ENCODE measurements around the gene RLIM. TPM values are rescaled to one million over a fixed set of nuclear protein-coding genes. Genes with fewer than 3 reads are reported as not detected.
A peak's percentile ranks its signal among the peaks of the same experiment; 100 is the strongest.

Gene RLIM
- total and polyA plus RNA-seq, 2 of the 13 experiments (the other 11 are each of a cell fraction or from before 2014, with no cell fraction given), result 7.7 to 24.5 TPM

DNA sequence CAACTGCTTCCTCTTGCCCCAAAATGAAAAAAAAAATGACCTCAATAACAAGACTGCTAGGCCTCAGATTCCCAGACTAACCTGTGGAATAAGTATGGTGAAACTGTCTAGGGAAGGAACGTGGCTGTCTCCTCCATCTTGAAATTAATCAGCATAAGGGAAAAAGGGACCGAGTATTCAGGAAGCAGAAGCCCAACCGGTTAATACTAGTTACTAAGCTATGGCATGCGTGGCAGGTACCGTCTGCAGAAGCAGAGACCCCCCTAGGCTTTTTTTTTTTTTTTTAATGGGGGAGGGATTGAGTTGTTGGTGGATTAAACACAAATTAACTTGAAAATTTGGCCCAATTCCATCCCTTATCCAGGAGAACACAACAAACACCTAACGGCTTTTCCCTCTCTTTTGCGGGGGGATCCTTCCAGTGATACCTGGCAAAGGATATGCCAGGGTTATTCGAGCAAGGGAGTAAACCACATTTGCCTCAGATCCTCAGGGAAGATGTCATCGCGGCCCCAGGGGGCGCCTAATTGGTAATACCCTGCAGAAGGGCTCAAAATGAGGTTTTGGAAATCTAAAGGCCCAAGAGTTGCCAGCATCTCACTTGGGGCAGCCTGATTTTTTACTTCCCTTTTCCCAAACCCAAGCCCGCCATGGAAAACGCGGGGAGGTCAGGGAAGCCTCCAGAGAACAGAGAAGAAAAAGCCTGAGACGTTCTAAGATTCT lies 893 bp downstream of the RLIM start:
- H3K27me3 ChIP-seq (ENCODE audit: control insufficient read depth in 1 of 2, insufficient read depth in 2 of 2, low read length in 2 of 2), result no peaks in the 10 kb centered on the region; a peak in 1 of 5 replicates
- H3K4me3 ChIP-seq (replicated peaks in 1 of 3; ENCODE audit: insufficient read depth in 1 of 3, low read depth in 2 of 3, low read length in 3 of 3), result peak overlapping the region; percentile 63 to 82 (median 81)
- peak overlapping the region; percentile 91 for H3K27ac ChIP-seq (ENCODE audit: extremely low read length, insufficient read depth, low read length)
- DNase-seq (ENCODE audit: low spot score) (peak; percentile 6), ATAC-seq (peak; percentile 21; the same call in 2 of the 3 replicates), FAIRE-seq (no peak)
- ChIA-PET POLR2A (no interaction called here), CTCF (ENCODE audit: low intra/inter-chr PET ratio, low total read pairs) (no interaction called here)
- peaks cover 3% of the 10 kb centered on the region; the same call in 1 of the 2 replicates for H4K20me1 ChIP-seq (ENCODE audit: insufficient read depth, low read length)
- H3K9me3 ChIP-seq (ENCODE audit: low read length), result no peaks in the 10 kb centered on the region
- no peak overlapping the region for H2AFZ ChIP-seq (ENCODE audit: low read length)
- BruUV-seq (replicated peaks), result no TSS peak
- peak overlapping the region; percentile 63 for H3K4me2 ChIP-seq (ENCODE audit: low read depth, low read length)
- H3K4me1 ChIP-seq (ENCODE audit: insufficient read depth, low read length), result no peaks in the 10 kb centered on the region
- peaks cover 45% of the 10 kb centered on the region for H3K79me2 ChIP-seq (ENCODE audit: insufficient read depth, low read length)
- intact Hi-C loops (cut with micrococcal nuclease; ENCODE audit: unreplicated experiment), result no loop called here
- H3K36me3 ChIP-seq (replicated peaks in 1 of 2; ENCODE audit: control insufficient read depth in 1 of 2, insufficient read depth in 2 of 2, low read length in 2 of 2), result no peaks in the 10 kb centered on the region
- WGBS (ENCODE audit: low lambda C conversion rate), result 2% methylated on average over 10 of the region's 15 CpGs
- TF ChIP-seq, protein P1, sequence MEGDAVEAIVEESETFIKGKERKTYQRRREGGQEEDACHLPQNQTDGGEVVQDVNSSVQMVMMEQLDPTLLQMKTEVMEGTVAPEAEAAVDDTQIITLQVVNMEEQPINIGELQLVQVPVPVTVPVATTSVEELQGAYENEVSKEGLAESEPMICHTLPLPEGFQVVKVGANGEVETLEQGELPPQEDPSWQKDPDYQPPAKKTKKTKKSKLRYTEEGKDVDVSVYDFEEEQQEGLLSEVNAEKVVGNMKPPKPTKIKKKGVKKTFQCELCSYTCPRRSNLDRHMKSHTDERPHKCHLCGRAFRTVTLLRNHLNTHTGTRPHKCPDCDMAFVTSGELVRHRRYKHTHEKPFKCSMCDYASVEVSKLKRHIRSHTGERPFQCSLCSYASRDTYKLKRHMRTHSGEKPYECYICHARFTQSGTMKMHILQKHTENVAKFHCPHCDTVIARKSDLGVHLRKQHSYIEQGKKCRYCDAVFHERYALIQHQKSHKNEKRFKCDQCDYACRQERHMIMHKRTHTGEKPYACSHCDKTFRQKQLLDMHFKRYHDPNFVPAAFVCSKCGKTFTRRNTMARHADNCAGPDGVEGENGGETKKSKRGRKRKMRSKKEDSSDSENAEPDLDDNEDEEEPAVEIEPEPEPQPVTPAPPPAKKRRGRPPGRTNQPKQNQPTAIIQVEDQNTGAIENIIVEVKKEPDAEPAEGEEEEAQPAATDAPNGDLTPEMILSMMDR (CRISPR knock-in tag; IDR thresholded peaks at IDR 0.05), result 0 out of 2 replicates have a peak, but pooled peaks have one; percentile 11
- TF ChIP-seq YY1 (IDR thresholded peaks at IDR 0.05; ENCODE audit: insufficient read depth, insufficient replicate concordance, low read depth, low read length), result peak; percentile 33
- TF ChIP-seq ZNF10 (CRISPR knock-in tag; IDR thresholded peaks at IDR 0.05; ENCODE audit: borderline replicate concordance, low read depth), result no peak
- in situ Hi-C loops (cut with HindIII; ENCODE audit: extremely low pct_ligation_motif_present, low pct_unique_long_range_greater_than_20kb), result no loop called here
- H3K9ac ChIP-seq (ENCODE audit: insufficient read depth, low read depth, low read length), result peak overlapping the region; percentile 86

DNA sequence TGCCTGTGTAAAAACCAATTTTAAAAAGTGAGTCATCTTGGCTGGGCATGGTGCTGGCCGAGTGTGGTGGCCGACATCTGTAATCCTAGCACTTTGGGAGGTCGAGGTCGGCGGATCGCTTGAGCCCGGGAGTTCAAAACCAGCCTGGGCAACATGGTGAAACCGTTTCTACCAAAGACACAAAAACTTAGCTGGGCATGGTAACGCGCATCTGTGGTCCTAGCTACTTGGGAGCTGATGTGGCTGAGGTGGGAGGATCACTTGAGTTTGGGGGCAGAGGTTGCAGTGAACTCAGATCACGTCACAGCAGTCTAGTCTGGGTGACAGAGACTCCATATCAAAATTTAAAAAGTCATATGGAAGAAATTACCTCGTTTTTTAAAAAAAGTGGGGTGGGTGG lies 7.6 kb downstream of the RLIM start:
- over 99% methylated on average over 12 of the region's 12 CpGs for WGBS (ENCODE audit: low lambda C conversion rate)
- in situ Hi-C loops (cut with HindIII; ENCODE audit: extremely low pct_ligation_motif_present, low pct_unique_long_range_greater_than_20kb) (no loop called here), intact Hi-C loops (cut with micrococcal nuclease; ENCODE audit: unreplicated experiment) (no loop called here)
- peaks cover 9% of the 10 kb centered on the region for H3K4me1 ChIP-seq (ENCODE audit: insufficient read depth, low read length)
- no peaks in the 10 kb centered on the region for H3K9me3 ChIP-seq (ENCODE audit: low read length)
- peaks cover 64% of the 10 kb centered on the region for H3K79me2 ChIP-seq (ENCODE audit: insufficient read depth, low read length)
- H4K20me1 ChIP-seq (ENCODE audit: insufficient read depth, low read length), result peaks cover 6% of the 10 kb centered on the region
- H3K9ac ChIP-seq (ENCODE audit: insufficient read depth, low read depth, low read length), result no peak overlapping the region
- ATAC-seq, result no peak
- no peak overlapping the region for H3K4me2 ChIP-seq (ENCODE audit: low read depth, low read length)
- H3K36me3 ChIP-seq (replicated peaks in 1 of 2; ENCODE audit: control insufficient read depth in 1 of 2, insufficient read depth in 2 of 2, low read length in 2 of 2), result peaks cover 0 to 2% of the 10 kb centered on the region in 2 experiments; a peak in 2 of 5 replicates
- no peak overlapping the region for H3K4me3 ChIP-seq (replicated peaks in 1 of 3; ENCODE audit: insufficient read depth in 1 of 3, low read depth in 2 of 3, low read length in 3 of 3)
- no peak for DNase-seq (ENCODE audit: low spot score)
- no peak overlapping the region for H3K27ac ChIP-seq (ENCODE audit: extremely low read length, insufficient read depth, low read length)
- no peaks in the 10 kb centered on the region for H3K27me3 ChIP-seq (ENCODE audit: control insufficient read depth in 1 of 2, insufficient read depth in 2 of 2, low read length in 2 of 2)
- CTCF ChIA-PET (ENCODE audit: low intra/inter-chr PET ratio, low total read pairs), result no interaction called here
- FAIRE-seq, result no peak
- H2AFZ ChIP-seq (ENCODE audit: low read length), result no peak overlapping the region
- BruUV-seq (replicated peaks), result no TSS peak
- POLR2A ChIA-PET, result no interaction called here
- no peak for TF ChIP-seq ARID2 (CRISPR knock-in tag; IDR thresholded peaks at IDR 0.05; ENCODE audit: borderline replicate concordance)
- TF ChIP-seq ONECUT2 (CRISPR knock-in tag; IDR thresholded peaks at IDR 0.05), result no peak
- no peak for TF ChIP-seq ZNF607 (CRISPR knock-in tag; IDR thresholded peaks at IDR 0.05; ENCODE audit: borderline replicate concordance)
- TF ChIP-seq, protein P2, sequence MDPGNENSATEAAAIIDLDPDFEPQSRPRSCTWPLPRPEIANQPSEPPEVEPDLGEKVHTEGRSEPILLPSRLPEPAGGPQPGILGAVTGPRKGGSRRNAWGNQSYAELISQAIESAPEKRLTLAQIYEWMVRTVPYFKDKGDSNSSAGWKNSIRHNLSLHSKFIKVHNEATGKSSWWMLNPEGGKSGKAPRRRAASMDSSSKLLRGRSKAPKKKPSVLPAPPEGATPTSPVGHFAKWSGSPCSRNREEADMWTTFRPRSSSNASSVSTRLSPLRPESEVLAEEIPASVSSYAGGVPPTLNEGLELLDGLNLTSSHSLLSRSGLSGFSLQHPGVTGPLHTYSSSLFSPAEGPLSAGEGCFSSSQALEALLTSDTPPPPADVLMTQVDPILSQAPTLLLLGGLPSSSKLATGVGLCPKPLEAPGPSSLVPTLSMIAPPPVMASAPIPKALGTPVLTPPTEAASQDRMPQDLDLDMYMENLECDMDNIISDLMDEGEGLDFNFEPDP (CRISPR knock-in tag; conservative IDR thresholded peaks at IDR 0.05), result no peak
- no peak for TF ChIP-seq HNF4A (CRISPR knock-in tag; IDR thresholded peaks at IDR 0.05)
- TF ChIP-seq ZBTB7A (CRISPR knock-in tag; IDR thresholded peaks at IDR 0.05), result no peak
- no peak for TF ChIP-seq SRF (IDR thresholded peaks at IDR 0.05; ENCODE audit: low read depth, low read length)
- no peak for TF ChIP-seq SP2 (CRISPR knock-in tag; IDR thresholded peaks at IDR 0.05)
- no peak for TF ChIP-seq TOPORS (CRISPR knock-in tag; IDR thresholded peaks at IDR 0.05)
- no peak for TF ChIP-seq CBX2 (IDR thresholded peaks at IDR 0.05; ENCODE audit: low read depth, low read length)
- no peak for TF ChIP-seq CBX2 (CRISPR knock-in tag; IDR thresholded peaks at IDR 0.05; ENCODE audit: low read depth)
- no peak for TF ChIP-seq ARNT (IDR thresholded peaks at IDR 0.05)

All from HepG2 (cell line).